HG02759 (cell line): Measurements from ENCODE around the gene TBKBP1.

Source experiments
- ATAC-seq: cut with Tn5 transposase; IDR thresholded peaks from one replicate; pipeline ENCODE4 v1.9.1; 2021; ENCODE audit warnings: mild to moderate bottlenecking, moderate library complexity; ENCODE audit not compliant: unreplicated experiment

Gene TBKBP1

GRCh38 chr17:47713980-47714700, 20.2 kb downstream of the TBKBP1 start:
- ATAC-seq, result peak; percentile 14

DNA sequence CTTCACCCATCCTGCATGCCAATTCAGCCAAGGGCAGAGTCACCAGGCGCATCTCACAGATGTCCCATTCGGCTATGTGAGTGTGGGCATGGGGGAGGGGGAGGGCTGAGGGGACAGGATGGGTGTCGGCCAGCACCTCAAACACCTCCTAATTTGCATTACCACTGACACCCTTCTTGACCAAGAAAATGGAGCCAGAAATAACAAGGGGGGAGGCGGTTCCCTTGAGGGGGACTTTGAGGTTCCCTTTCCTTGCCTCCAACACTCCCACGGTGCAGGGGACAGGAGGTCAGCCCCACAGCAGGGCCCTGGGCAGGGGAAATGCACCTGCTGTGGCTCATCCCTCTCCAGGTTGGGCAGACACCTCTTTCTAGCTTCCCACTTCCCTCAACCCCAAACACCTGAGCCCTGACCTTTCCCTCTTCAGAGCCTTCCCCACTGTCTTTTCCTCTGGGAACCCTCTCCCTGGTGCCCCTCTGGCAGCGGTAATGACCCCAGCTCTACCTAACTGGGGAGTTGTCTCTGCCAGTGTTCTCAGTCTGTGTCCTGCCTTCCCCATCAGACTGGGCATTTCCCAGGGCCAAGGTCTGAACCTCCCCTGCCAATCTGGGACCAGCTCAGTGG, 20.9 kb downstream of the TBKBP1 start:
- peak; percentile 30 for ATAC-seq

- no peak for ATAC-seq
Observed at GRCh38 chr17:47715669-47716325, 21.8 kb downstream of the TBKBP1 start.

GRCh38 chr17:47716375-47716774, 22.4 kb downstream of the TBKBP1 start:
- no peak for ATAC-seq

DNA sequence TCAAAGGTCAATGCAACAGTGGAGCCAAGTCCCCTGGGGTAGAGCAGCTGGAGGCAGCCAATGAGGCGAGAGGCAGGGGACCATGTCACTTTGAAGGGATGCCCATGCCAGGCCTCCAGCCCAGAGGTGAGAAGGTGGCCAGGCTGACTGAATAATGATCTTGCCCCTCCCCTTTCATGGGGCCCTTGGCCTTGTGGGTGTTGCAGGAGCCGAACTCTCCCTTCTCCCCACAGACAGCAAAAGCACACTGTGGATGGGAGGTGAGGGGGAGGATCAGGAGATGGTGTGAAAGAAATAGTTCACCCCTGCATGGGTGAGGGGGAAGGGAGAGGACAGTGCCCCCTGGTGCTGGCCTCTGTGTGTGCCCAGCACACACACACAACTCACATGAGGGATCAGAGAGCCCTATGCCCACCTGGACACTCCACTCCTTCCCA, 23.3 kb downstream of the TBKBP1 start:
- no peak for ATAC-seq

GRCh38 chr17:47717979-47718621, 24.1 kb downstream of the TBKBP1 start:
- no peak for ATAC-seq

GRCh38 chr17:47718634-47719405, 24.9 kb downstream of the TBKBP1 start:
- ATAC-seq, result no peak

GRCh38 chr17:47719411-47720152, 25.6 kb downstream of the TBKBP1 start:
- ATAC-seq, result peak; percentile 31

GRCh38 chr17:47720196-47720595, 26.2 kb downstream of the TBKBP1 start:
- ATAC-seq, result no peak

DNA sequence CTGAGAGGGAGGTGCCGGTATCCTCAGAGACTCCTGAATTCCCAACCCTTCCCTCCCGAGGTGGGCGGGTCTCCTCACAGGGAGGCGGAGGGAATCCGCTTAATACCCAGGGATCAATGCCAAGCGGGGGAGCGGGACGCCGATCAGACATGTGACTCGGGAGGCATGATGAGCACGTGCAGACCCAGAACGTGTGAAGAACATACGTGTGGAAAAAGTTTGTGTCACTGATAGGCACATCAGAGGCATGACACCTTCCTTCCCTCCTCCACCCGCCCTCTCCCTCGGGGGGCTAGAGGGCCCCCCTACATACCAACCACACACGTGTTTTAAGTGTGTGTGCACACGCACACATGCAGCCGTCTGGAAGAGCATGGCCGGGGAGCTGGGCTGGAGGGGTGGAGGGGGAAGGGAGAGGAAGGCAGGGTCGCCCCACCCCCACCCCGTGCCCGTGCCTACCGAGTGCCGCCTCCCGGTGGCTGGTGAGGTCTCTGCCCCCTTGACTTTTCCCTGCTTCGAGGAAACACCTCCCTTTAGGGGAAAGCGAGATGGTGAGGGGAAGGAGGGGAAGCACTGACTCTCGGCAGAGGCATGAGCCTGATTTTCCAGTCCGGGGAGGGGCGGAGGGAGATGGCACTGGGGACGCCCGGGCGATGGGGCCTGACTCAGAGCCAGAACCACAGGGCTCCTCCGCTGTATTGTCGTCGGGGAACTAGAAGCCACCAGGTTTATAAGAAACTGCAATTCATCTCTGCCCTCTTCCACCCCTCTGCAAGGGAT, 27.0 kb downstream of the TBKBP1 start:
- ATAC-seq, result no peak

DNA sequence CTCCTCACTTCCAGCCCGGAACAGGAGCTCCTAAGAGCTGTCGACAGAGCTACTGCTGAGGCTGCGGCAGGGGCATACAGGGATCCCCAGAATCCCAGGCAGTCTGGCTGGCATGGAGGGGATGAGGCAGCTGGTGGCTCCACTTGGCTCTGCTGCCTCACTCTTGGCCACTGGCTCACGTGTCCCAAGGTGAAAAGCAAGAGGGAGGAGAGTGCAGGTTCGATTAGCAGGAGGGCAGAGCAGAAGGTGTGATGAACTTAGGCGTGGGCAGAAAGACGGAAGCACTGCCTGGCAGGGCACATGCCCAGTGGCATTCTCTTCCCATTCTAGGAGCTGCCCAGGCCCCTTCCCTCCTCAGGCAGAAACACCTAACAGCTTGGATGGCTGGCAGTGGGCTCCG, 27.8 kb downstream of the TBKBP1 start:
- ATAC-seq, result no peak

- ATAC-seq, result no peak
Observed at GRCh38 chr17:47724705-47725104, 30.7 kb downstream of the TBKBP1 start.

- ATAC-seq, result no peak
Observed at GRCh38 chr17:47725446-47726111, 31.6 kb downstream of the TBKBP1 start.

- no peak for ATAC-seq
Observed at GRCh38 chr17:47726796-47727703, 33.1 kb downstream of the TBKBP1 start.

GRCh38 chr17:47727704-47728036, 33.7 kb downstream of the TBKBP1 start:
- no peak for ATAC-seq

DNA sequence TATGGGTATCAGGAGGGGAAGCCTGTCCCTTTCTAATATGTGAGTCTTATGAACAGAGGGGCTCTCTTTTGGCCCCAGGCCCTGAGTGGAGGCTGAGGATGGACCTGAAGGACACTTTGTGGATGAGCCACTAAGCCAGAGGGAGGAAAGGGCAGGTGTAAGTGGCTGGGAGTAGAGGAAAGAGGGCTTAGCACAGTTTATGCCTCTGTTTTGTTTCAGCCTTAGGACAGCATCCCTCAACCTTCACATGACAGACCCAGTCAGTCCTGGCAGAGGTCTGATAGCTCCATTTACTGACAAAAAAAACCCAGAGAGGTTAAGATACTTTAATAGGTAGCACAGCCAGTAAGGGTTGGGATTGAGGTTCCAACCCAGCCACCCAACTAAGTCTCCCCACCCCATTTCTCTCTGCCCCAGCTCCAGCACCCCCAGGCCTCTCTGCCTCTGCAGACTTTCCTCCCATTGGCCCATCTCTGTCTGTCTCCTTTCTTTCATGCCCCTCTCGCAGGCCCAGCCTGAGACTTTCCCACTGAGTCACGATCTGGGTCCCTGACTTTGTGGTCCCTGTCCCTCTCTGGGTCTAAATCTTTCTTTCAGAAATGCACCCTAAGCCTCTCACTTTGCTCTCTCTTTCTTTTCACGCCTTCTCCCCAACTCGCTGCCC, 34.4 kb downstream of the TBKBP1 start:
- ATAC-seq, result no peak

- no peak for ATAC-seq
Observed at GRCh38 chr17:47729476-47729875, 35.5 kb downstream of the TBKBP1 start.
